Motor neuron (in vitro differentiated cells): ENCODE measurements around the gene NFS1. TPM values are rescaled to one million over a fixed set of nuclear protein-coding genes. Genes with fewer than 3 reads are reported as not detected.

Experiments used
- total RNA-seq, 8 experiments: library from RNA; unstranded; fragments of 300-600 nt; gene quantifications; 2 replicates each; pipeline versions ENCODE4 v1.2.3 to v1.2.4, GENCODE V29; 2022

Gene NFS1
- total RNA-seq, 8 experiments from 2014 or later, result 11.1 to 37.2 (median 17.7) TPM

Other genes starting within 250 kb of the NFS1 start
- 10 to 100 TPM; 11.7 to 31.7 (median 28.5) TPM for gene CEP250, start 243.8 kb downstream of the NFS1 start, total RNA-seq
- under 1 TPM in 1 of 8 experiments, not detected in 7; 0.31 TPM for gene C20orf173, start 169.7 kb downstream of the NFS1 start, total RNA-seq
- 100 to 1,000 TPM; 148 to 328 (median 266) TPM for gene ERGIC3, start 157.3 kb downstream of the NFS1 start, total RNA-seq
- gene SPAG4, start 83.5 kb downstream of the NFS1 start, total RNA-seq, result 10 to 100 TPM in 2 of 8 experiments, 1 to 10 TPM in 5, under 1 TPM in 1; 0.36 to 10.5 (median 4.3) TPM
- 100 to 1,000 TPM in 7 of 8 experiments, 10 to 100 TPM in 1; 88.8 to 205 (median 124) TPM for gene CPNE1, start 34.5 kb downstream of the NFS1 start, total RNA-seq
- 10 to 100 TPM; 33.1 to 98.0 (median 51.1) TPM for gene RBM12, start 34.5 kb downstream of the NFS1 start, total RNA-seq
- gene ROMO1, start 53 bp upstream of the NFS1 start, total RNA-seq, result 100 to 1,000 TPM; 178 to 374 (median 295) TPM
- gene RBM39, start 42.9 kb upstream of the NFS1 start, total RNA-seq, result 100 to 1,000 TPM; 254 to 567 (median 319) TPM
- 10 to 100 TPM; 15.4 to 53.7 (median 31.5) TPM for gene PHF20, start 72.7 kb upstream of the NFS1 start, total RNA-seq